Mucosa of stomach (tissue), 1 donor: ENCODE measurements around the gene SDCBP2.

Experiments used
- H3K27me3 ChIP-seq: one replicate; pipeline ENCODE4 v1.7.0; 2013; ENCODE audit warnings: mild to moderate bottlenecking, low read length; ENCODE audit not compliant: control insufficient read depth, insufficient read depth
- H3K36me3 ChIP-seq: one replicate; pipeline ENCODE4 v1.7.0; 2013; ENCODE audit warnings: low read length; ENCODE audit not compliant: control insufficient read depth, insufficient read depth
- H3K4me1 ChIP-seq: one replicate; pipeline ENCODE4 v1.7.0; 2013; ENCODE audit warnings: mild to moderate bottlenecking, low read length; ENCODE audit not compliant: control insufficient read depth, insufficient read depth
- H3K4me3 ChIP-seq: one replicate; pipeline ENCODE4 v1.7.0; 2013; ENCODE audit warnings: low read length
- H3K9ac ChIP-seq: one replicate; pipeline ENCODE4 v1.7.0; 2013; ENCODE audit warnings: mild to moderate bottlenecking, low read length, moderate library complexity
- H3K9me3 ChIP-seq: one replicate; pipeline ENCODE4 v1.7.0; 2013; ENCODE audit warnings: mild to moderate bottlenecking, low read length, moderate library complexity; ENCODE audit not compliant: control insufficient read depth
- donor health status: Pancreatic carcinoma.

The SDCBP2 gene

DNA sequence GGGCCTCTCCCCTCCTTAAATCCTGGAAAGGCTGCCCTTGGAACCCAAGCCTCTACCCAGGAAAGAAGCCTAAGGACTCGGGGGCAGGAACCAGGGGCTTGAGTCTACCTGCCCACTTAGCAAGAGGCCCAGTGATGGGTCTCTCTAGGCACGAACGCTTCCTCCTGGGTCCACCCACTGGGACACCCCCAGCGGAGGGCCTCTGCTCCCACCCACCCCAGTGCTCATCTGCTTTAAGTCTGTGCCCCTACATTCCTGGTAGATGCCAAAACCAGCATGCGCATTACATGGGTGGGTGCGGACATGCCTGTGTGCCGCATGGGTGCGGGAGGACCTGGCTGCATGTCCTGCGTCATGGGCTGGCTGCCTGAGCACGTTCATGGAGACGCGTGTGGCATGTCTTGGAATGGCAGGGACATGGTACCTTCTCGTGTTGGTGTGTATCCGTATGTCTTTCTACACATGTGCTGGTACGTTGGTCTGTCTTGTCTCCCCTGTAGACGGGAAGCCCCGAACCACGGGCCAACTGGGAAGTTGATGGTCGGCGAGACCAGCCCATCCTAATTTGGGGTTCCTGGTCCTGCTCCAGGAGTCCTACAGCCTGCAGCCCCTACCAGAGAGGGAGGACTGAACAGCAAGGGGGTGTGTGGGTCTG lies 33.5 kb downstream of the SDCBP2 start:
- no peaks in the 10 kb centered on the region for H3K9me3 ChIP-seq
- H3K9ac ChIP-seq = no peak overlapping the region
- H3K36me3 ChIP-seq = no peaks in the 10 kb centered on the region
- H3K27me3 ChIP-seq = no peaks in the 10 kb centered on the region
- H3K4me3 ChIP-seq = no peak overlapping the region
- H3K4me1 ChIP-seq = no peaks in the 10 kb centered on the region

DNA sequence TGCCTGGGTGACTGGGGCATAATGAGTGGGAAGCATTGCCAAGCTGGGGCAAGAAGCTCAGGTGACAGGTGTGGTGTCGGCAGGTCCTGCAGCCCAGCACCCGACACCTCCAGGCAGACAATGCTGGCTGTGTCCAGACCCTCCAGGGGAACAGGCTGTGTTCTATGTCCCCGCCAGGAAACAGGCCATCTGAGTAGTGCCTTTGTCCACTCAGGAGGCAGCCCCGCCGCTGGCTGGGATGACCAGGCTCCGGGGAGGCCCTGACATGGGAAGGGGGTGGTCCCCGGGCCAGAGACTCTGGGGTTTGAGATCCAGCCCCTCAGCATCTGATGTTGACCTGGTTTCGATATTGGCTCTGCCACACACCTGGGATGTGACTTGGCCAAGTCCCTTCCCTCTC lies 34.4 kb downstream of the SDCBP2 start:
- Histone ChIP-seq H3K27me3 (no peaks in the 10 kb centered on the region), H3K9ac (no peak overlapping the region), H3K4me3 (no peak overlapping the region), H3K4me1 (no peaks in the 10 kb centered on the region), H3K36me3 (no peaks in the 10 kb centered on the region), H3K9me3 (no peaks in the 10 kb centered on the region)

DNA sequence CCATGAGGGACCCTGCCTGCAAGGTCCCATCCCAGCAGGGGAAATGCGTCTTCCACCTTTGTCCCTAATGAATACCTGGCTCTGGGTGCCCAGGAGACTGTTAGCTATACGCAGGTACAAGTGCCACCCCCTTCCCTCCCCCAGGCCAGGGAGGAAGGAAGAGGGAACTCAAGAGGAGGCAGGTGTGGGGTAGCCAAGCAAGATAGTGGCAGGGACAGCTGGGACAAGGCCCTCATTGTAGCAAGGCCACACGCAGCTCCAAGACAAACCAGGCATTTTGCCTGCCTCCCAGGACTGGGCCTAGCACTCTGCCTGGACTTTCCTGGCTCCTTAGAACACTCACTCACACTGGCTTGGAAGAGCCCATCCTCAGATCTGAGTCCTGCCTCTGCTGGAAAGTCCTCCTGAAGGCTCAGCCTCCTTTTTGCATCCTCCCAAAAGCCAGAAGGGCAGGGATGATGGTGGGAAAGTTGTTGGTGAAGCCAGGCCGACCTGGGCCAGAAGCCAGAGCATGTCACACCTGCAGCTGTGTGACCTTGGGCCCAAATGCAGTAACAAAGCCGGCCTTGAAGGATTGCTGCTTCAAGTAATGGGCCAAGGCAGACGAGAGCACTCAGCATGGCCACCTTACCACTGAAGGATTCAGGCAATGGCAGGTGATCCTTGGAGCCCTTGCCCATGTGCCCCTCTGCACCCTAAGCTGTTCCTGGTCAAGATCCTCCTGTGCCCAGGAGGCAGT lies 35.1 kb downstream of the SDCBP2 start:
- Histone ChIP-seq H3K9ac (no peak overlapping the region), H3K9me3 (no peaks in the 10 kb centered on the region), H3K4me3 (no peak overlapping the region), H3K36me3 (no peaks in the 10 kb centered on the region), H3K4me1 (no peaks in the 10 kb centered on the region), H3K27me3 (no peaks in the 10 kb centered on the region)

DNA sequence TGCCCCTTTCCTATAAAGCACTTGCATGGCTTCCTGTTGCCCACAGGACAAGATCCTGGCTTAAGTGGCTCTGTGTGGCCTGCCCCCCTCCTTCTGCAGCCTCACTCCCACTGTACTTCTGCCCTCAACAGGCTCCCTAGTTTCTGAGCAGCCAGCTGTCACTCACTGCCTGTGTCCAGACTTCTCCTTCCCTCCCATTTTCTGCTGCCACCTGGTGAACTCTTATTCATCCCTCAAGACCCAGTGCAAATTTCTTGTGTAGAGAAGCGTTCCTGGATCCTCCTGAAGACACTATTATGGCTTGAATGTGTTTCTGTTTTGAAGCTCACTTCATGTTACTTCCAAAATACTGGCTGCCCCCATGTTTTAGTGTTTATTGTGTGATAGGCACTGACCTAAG lies 36.3 kb downstream of the SDCBP2 start:
- no peak overlapping the region for H3K4me3 ChIP-seq
- no peak overlapping the region for H3K9ac ChIP-seq
- no peaks in the 10 kb centered on the region for H3K27me3 ChIP-seq
- H3K9me3 ChIP-seq = no peaks in the 10 kb centered on the region
- H3K4me1 ChIP-seq = no peaks in the 10 kb centered on the region
- no peaks in the 10 kb centered on the region for H3K36me3 ChIP-seq

DNA sequence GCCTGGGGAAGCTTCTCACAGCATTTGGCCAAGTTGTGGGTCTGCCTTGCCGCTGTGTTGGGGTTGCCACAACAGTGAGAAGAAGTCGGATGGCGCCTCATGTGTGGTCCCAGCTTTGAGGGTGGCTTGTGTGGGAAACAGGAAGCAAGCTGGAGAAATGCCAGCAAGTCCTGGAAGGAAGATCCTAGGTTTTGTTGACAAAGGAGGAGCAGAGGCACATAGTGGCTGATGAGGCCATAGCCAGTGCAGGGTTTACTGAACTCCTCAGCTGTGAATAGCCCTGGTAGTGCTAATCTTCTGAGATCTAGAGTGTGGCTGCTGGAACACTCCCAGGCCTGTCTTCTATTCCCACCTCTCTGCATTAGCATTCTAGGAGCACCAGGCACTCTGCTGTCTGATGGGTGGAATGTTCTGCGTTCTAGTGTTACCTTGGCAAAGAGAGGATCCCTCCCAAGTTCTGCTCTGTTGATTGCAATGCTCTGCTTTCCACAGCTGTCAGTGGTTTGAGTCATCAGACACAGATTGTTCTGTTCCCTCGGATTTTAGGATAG lies 37.7 kb downstream of the SDCBP2 start:
- Histone ChIP-seq H3K4me1 (no peaks in the 10 kb centered on the region), H3K9me3 (no peaks in the 10 kb centered on the region), H3K9ac (no peak overlapping the region), H3K36me3 (no peaks in the 10 kb centered on the region), H3K27me3 (no peaks in the 10 kb centered on the region), H3K4me3 (no peak overlapping the region)

DNA sequence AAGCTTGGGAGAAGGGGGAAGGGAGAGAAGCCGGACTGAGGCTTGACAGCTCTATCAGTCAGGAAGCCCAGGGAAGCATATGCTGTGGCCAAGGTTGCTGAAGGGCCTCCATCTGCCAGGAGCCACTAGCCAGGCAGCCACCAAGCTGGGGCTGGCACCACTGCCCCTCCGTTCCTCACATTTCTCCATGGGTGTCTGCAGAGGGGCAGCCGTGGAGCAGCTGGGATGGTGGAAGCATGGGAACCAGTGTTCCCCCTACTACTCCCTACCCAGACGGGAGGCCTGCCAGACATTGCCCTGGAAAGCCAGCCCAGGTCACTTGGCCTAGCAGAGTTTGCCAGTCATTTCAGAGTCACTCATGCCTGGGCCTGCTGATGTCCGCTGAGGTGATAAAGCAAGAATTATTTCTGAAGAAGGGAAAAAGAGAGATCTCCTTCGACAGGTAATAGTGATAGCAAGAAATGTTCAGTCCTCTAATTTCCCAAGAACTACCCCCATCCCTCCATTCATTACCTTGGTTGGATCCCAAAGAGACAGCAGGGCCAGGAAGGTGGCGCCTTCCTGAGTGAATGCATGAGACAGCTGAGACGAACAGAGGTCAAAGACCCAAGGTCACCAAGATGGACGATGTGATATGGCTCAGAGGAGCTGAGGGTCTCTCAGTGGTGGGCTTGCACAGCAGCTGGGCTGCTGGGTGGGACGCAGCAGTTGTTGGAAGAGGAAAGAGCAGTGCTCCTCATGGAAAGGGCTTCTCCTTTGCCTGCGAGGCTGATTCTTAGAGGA lies 41.0 kb downstream of the SDCBP2 start:
- H3K36me3 ChIP-seq = no peaks in the 10 kb centered on the region
- H3K9ac ChIP-seq = no peak overlapping the region
- H3K27me3 ChIP-seq = no peaks in the 10 kb centered on the region
- H3K4me1 ChIP-seq = peaks cover 7% of the 10 kb centered on the region
- no peak overlapping the region for H3K4me3 ChIP-seq
- H3K9me3 ChIP-seq = no peaks in the 10 kb centered on the region

DNA sequence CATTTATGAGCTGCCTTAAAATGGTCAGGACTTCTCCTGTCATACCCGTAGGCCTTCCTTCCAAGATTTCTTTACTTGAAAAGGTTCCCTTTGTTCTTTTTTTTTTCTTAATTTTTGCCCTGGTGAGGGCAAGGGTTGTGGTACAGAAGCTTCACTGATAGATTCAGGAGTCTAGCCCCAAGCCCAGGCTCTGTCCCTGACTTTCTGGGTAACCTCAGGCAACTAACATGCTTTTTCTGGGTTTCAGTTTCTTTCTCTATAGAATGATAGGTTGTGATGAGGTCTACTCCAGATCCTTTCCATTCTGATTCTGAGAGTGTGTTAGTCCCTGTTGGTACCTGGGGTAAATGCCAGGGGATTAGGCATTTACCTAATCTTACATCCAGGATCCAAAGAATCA lies 41.6 kb downstream of the SDCBP2 start:
- Histone ChIP-seq H3K4me1 (peaks cover 10% of the 10 kb centered on the region), H3K27me3 (no peaks in the 10 kb centered on the region), H3K9ac (no peak overlapping the region), H3K4me3 (no peak overlapping the region), H3K36me3 (no peaks in the 10 kb centered on the region), H3K9me3 (no peaks in the 10 kb centered on the region)

DNA sequence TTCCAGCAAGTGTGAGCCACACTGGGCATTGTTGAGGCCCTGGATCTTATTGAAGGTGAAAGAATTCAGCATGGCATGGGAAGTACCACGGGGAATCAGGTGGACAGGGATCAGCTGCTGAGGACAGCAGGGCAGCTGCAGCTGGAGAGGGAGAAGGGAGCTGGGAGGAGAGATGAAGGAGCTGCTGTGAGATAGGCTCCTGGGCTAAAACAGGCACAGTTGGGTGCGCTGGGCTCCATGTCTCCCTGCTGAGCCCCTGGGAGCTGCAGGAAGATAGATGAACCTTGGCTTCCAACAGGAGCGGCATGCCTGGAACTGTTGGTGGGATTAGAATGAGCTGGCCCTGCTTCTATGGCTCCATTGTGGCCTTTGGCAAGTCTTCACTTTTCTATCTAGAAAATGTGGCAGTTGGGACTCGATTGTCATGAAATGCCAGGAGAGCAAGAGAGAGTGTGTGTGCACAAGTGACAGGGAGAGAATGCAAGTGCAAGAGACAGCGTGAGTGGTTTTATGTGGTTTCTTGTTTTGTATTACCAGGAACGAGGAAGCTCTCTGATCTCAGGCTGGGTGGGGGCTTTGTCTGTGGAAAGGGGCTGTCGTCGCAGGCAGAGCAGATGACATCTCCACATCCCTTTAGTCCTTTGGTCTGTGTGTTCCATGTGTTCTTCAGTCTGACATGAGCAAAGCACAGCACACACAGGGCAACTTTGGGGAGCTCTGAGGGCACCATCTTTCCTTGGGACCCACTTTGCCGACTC lies 42.5 kb downstream of the SDCBP2 start:
- H3K4me1 ChIP-seq = peaks cover 19% of the 10 kb centered on the region
- no peaks in the 10 kb centered on the region for H3K27me3 ChIP-seq
- no peaks in the 10 kb centered on the region for H3K9me3 ChIP-seq
- H3K4me3 ChIP-seq = no peak overlapping the region
- no peak overlapping the region for H3K9ac ChIP-seq
- H3K36me3 ChIP-seq = no peaks in the 10 kb centered on the region

DNA sequence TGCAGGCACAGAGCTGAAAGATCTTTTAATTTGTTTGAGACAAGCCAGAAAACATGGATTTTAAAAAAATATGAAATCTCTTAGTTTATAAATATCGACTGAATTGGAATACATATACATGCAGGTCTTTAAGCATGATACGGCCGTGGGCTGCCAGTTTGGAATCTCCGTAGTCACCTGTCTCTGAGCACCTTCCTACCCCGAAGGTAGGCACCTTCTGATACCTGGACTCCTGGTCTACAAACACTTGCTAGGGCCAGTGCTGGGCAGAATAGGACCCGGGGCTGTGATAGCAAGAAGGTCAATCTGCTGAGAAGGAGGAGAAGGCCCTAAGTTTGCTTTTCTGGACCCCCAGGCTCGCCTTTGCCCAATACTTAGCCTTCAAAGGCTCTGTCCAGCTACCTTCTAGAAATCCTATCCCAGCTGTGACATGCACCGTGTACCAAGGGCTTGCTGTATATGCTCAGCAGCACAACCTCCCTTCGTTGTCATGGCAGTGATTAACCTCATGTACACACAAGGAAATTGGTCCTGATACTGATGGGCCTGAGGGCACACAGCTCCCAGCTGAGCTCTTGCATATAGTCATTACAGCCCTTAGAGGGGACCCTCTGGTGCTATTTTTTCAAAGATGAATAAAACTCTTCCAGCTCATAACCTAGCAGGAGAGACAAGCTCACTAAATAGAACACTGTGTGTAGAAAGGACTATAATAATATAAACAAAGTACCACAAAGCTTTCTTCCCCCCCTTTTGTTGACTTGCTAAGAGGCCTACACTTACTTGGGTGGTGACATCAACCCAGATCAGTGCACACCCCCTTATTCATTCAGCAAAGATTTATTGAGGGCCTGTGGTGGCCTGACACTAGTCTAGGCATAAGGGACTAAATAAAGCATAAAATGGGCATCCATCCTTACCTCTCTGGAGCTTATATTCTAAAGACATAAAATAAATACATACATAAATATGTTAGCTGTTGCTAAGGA lies 45.1 kb downstream of the SDCBP2 start:
- H3K27me3 ChIP-seq = no peaks in the 10 kb centered on the region
- H3K36me3 ChIP-seq = no peaks in the 10 kb centered on the region
- no peak overlapping the region for H3K9ac ChIP-seq
- no peak overlapping the region for H3K4me3 ChIP-seq
- H3K4me1 ChIP-seq = peaks cover 24% of the 10 kb centered on the region
- H3K9me3 ChIP-seq = no peaks in the 10 kb centered on the region

DNA sequence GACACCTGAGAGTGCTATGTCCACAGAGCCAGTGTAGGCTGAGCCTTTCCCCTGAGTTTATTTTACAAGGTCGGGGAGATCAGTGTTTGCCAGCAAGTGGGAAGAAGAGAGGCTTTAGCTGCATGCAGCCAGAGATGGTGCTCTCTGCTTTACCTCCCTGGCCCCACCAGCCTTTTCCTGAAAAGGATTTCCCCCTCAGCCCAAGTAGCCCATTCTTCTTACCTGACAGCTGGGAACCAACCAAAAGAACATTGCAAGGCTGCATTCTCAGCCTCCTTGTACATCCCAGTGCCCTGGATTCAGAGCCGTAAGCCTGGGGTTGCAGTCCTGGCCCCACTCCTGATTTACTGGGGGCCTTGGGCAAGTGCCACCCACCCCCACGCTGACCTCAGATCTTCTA lies 46.0 kb downstream of the SDCBP2 start:
- H3K27me3 ChIP-seq = no peaks in the 10 kb centered on the region
- no peak overlapping the region for H3K4me3 ChIP-seq
- H3K36me3 ChIP-seq = no peaks in the 10 kb centered on the region
- H3K9ac ChIP-seq = no peak overlapping the region
- peaks cover 24% of the 10 kb centered on the region for H3K4me1 ChIP-seq
- H3K9me3 ChIP-seq = no peaks in the 10 kb centered on the region
